Measurements from ENCODE around the gene FAM193A.
"Not testable (repeated sequence)": the region's sequence is repeated elsewhere in the genome, so short reads cannot be mapped to it uniquely, and the experiment has no call there.

Gene FAM193A

DNA sequence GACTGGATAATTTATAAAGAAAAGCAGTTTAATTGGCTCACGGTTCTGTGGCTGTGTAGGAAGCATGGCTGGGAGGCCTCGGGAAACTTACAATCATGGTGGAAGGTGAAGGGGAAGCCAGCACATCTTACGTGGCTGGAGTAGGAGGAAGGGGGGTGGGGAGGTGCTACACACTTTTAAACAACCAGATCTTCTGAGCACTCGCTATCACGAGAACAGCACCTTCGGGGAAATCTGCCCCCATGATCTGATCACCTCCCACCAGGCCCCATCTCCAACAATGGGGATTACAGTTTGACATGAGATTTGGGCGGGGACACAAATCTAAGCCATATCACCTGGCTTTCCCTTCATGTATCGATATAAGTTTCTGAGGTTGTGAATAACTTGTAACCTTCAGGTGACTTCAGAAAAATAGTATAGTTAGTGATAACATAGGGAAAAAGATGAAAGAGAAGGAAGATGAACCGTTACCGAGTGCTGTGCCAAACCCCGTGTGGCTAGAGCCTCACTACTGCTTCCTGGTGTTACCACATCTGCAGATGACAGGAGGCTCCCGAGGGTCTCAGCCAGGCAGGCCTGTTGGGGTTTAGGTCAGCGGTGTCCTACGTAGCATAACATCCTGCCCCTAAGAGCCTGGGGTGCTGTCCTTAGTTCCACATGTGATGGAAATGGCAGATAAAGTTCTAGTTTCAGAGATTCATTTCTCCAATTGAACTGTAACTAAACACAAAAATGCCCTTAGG, 116.1 kb downstream of the FAM193A start:
- Histone ChIP-seq H3K27me3 (ENCODE audit: control insufficient read depth, insufficient read depth, low read length) (no peaks in the 10 kb centered on the region), H3K4me3 (ENCODE audit: low read depth, low read length) (no peak overlapping the region), H3K4me1 (ENCODE audit: control insufficient read depth, insufficient read depth, low read length) (no peaks in the 10 kb centered on the region), H3K9me3 (ENCODE audit: control insufficient read depth, insufficient read depth, low read depth, low read length) (no peaks in the 10 kb centered on the region), H3K9ac (ENCODE audit: low read length) (no peak overlapping the region), H3K36me3 (ENCODE audit: control insufficient read depth, insufficient read depth, low read length) (peaks cover 53% of the 10 kb centered on the region), H3K27ac (ENCODE audit: low read depth, low read length) (no peak overlapping the region)

- H3K9me3 ChIP-seq (ENCODE audit: control insufficient read depth, insufficient read depth, low read depth, low read length): no peaks in the 10 kb centered on the region
Measured at GRCh38 chr4:2660596-2661211, 124.3 kb downstream of the FAM193A start.

DNA sequence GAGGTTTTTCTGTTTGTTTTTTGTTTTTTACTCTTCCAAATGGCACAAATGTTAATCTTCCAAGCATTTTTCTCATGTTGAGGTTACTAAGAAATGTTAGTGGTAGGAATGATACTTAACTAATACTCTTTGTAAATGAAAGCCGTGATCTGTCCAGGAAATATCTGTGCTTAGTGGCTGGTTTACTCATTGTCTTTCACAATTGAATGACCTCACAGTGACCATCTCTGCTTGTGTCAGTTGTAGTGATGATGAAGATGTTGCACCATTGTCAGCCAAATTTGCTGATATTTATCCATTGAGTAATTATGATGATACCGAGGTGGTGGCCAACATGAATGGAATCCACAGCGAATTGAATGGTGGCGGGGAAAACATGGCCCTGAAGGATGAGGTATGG, 126.2 kb downstream of the FAM193A start:
- H3K27ac ChIP-seq (ENCODE audit: low read depth, low read length): no peak overlapping the region
- H3K4me1 ChIP-seq (ENCODE audit: control insufficient read depth, insufficient read depth, low read length): no peaks in the 10 kb centered on the region

More at GRCh38 chr4:2660596-2661211, 124.3 kb downstream of the FAM193A start:
- no peak overlapping the region for H3K9ac ChIP-seq (ENCODE audit: low read length)
- peaks cover 74% of the 10 kb centered on the region for H3K36me3 ChIP-seq (ENCODE audit: control insufficient read depth, insufficient read depth, low read length)
- no peak overlapping the region for H3K4me3 ChIP-seq (ENCODE audit: low read depth, low read length)
- H3K27me3 ChIP-seq (ENCODE audit: control insufficient read depth, insufficient read depth, low read length): no peaks in the 10 kb centered on the region
- H3K4me1 ChIP-seq (ENCODE audit: control insufficient read depth, insufficient read depth, low read length): no peaks in the 10 kb centered on the region
- H3K27ac ChIP-seq (ENCODE audit: low read depth, low read length): no peak overlapping the region

GRCh38 chr4:2663275-2663674, 126.8 kb downstream of the FAM193A start:
- Histone ChIP-seq H3K36me3 (ENCODE audit: control insufficient read depth, insufficient read depth, low read length) (peaks cover 65% of the 10 kb centered on the region), H3K9me3 (ENCODE audit: control insufficient read depth, insufficient read depth, low read depth, low read length) (no peaks in the 10 kb centered on the region), H3K4me3 (ENCODE audit: low read depth, low read length) (no peak overlapping the region), H3K27ac (ENCODE audit: low read depth, low read length) (no peak overlapping the region), H3K27me3 (ENCODE audit: control insufficient read depth, insufficient read depth, low read length) (no peaks in the 10 kb centered on the region), H3K9ac (ENCODE audit: low read length) (no peak overlapping the region), H3K4me1 (ENCODE audit: control insufficient read depth, insufficient read depth, low read length) (no peaks in the 10 kb centered on the region)

More for the DNA sequence above, 126.2 kb downstream of the FAM193A start:
- Histone ChIP-seq H3K36me3 (ENCODE audit: control insufficient read depth, insufficient read depth, low read length) (peaks cover 72% of the 10 kb centered on the region), H3K9ac (ENCODE audit: low read length) (no peak overlapping the region), H3K9me3 (ENCODE audit: control insufficient read depth, insufficient read depth, low read depth, low read length) (no peaks in the 10 kb centered on the region), H3K27me3 (ENCODE audit: control insufficient read depth, insufficient read depth, low read length) (no peaks in the 10 kb centered on the region), H3K4me3 (ENCODE audit: low read depth, low read length) (no peak overlapping the region)

DNA sequence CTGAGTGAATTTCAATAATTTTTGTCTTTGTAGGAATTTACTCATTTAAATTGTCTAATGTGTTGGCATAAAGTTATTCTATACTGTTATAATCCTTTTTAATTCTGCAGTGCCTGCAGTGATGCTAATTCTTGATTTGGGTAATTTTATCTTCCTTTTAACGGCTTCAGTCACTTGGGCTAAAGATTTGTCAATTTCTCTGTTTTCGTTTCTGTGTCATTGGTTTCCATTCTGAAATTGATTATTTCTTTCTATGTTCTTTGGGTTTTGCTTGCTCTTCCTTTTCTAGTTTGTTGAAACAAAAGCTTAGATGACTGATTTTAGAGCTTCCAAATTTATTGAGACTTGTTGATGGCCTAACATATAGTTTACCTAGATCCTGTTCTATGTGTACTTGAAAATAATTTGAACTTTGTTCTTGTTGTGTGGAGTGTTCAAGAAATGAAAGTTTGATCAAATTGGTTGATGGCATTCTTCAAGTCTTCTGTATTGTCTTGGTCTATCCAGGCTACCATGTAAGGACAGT, 130.3 kb downstream of the FAM193A start:
- H3K27me3 ChIP-seq (ENCODE audit: control insufficient read depth, insufficient read depth, low read length): no peaks in the 10 kb centered on the region
- H3K4me1 ChIP-seq (ENCODE audit: control insufficient read depth, insufficient read depth, low read length): peaks cover 6% of the 10 kb centered on the region; the same call in 1 of the 2 replicates
- peaks cover 54% of the 10 kb centered on the region for H3K36me3 ChIP-seq (ENCODE audit: control insufficient read depth, insufficient read depth, low read length)
- no peaks in the 10 kb centered on the region for H3K9me3 ChIP-seq (ENCODE audit: control insufficient read depth, insufficient read depth, low read depth, low read length)
- H3K9ac ChIP-seq (ENCODE audit: low read length): no peak overlapping the region
- no peak overlapping the region for H3K4me3 ChIP-seq (ENCODE audit: low read depth, low read length)
- H3K27ac ChIP-seq (ENCODE audit: low read depth, low read length): no peak overlapping the region

DNA sequence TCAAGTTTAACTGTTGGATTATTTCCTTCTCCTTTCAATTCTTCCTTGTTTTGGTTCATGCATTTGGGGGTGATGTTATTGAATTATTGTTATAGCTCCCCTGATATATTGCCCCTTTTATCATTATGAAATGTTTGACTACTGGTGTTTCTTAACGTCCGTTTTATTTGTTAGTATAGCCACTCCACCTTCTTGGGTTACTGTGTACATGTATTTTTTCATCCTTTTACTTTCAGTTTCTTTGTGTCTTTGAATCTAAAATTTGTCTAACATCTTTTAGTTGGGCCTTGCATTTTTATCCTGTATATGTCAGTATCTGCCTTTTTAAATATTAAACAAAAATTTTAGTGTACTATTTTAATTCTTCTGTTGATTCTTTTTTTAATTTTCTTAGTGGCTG, 131.0 kb downstream of the FAM193A start:
- peaks cover 57% of the 10 kb centered on the region for H3K36me3 ChIP-seq (ENCODE audit: control insufficient read depth, insufficient read depth, low read length)
- no peak overlapping the region for H3K4me3 ChIP-seq (ENCODE audit: low read depth, low read length)

GRCh38 chr4:2671267-2671895, 134.9 kb downstream of the FAM193A start:
- H3K9ac ChIP-seq (ENCODE audit: low read length): no peak overlapping the region
- H3K4me1 ChIP-seq (ENCODE audit: control insufficient read depth, insufficient read depth, low read length): peaks cover 6% of the 10 kb centered on the region; the same call in 1 of the 2 replicates
- H3K27me3 ChIP-seq (ENCODE audit: control insufficient read depth, insufficient read depth, low read length): no peaks in the 10 kb centered on the region
- H3K27ac ChIP-seq (ENCODE audit: low read depth, low read length): no peak overlapping the region
- peaks cover 64% of the 10 kb centered on the region for H3K36me3 ChIP-seq (ENCODE audit: control insufficient read depth, insufficient read depth, low read length)
- no peaks in the 10 kb centered on the region for H3K9me3 ChIP-seq (ENCODE audit: control insufficient read depth, insufficient read depth, low read depth, low read length)
- H3K4me3 ChIP-seq (ENCODE audit: low read depth, low read length): no peak overlapping the region

More for the DNA sequence above, 131.0 kb downstream of the FAM193A start:
- Histone ChIP-seq H3K9ac (ENCODE audit: low read length) (no peak overlapping the region), H3K27ac (ENCODE audit: low read depth, low read length) (no peak overlapping the region), H3K9me3 (ENCODE audit: control insufficient read depth, insufficient read depth, low read depth, low read length) (no peaks in the 10 kb centered on the region), H3K27me3 (ENCODE audit: control insufficient read depth, insufficient read depth, low read length) (no peaks in the 10 kb centered on the region), H3K4me1 (ENCODE audit: control insufficient read depth, insufficient read depth, low read length) (peaks cover 6% of the 10 kb centered on the region; the same call in 1 of the 2 replicates)

DNA sequence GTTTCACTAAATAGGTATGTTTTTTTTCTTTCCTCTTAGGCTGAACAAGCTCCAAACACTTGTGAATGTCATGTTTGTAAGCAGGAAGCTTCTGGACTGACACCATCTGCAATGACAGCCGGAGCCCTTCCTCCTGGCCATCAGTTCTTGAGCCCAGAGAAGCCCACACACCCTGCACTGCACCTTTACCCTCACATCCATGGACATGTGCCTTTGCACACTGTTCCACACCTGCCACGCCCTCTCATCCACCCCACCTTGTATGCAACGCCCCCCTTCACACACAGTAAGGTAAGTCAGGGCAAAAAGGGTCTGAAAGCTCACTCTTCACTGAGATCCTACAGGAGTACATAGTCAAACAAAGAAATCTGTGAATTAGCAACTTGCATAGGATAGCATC, 135.6 kb downstream of the FAM193A start:
- H3K36me3 ChIP-seq (ENCODE audit: control insufficient read depth, insufficient read depth, low read length): peaks cover 66% of the 10 kb centered on the region
- no peaks in the 10 kb centered on the region for H3K9me3 ChIP-seq (ENCODE audit: control insufficient read depth, insufficient read depth, low read depth, low read length)
- no peak overlapping the region for H3K9ac ChIP-seq (ENCODE audit: low read length)
- no peak overlapping the region for H3K27ac ChIP-seq (ENCODE audit: low read depth, low read length)
- H3K27me3 ChIP-seq (ENCODE audit: control insufficient read depth, insufficient read depth, low read length): no peaks in the 10 kb centered on the region
- peaks cover 6% of the 10 kb centered on the region; the same call in 1 of the 2 replicates for H3K4me1 ChIP-seq (ENCODE audit: control insufficient read depth, insufficient read depth, low read length)
- H3K4me3 ChIP-seq (ENCODE audit: low read depth, low read length): no peak overlapping the region

GRCh38 chr4:2672700-2673099, 136.3 kb downstream of the FAM193A start:
- Histone ChIP-seq H3K9me3 (ENCODE audit: control insufficient read depth, insufficient read depth, low read depth, low read length) (no peaks in the 10 kb centered on the region), H3K27me3 (ENCODE audit: control insufficient read depth, insufficient read depth, low read length) (no peaks in the 10 kb centered on the region), H3K4me3 (ENCODE audit: low read depth, low read length) (no peak overlapping the region), H3K4me1 (ENCODE audit: control insufficient read depth, insufficient read depth, low read length) (peaks cover 6% of the 10 kb centered on the region; the same call in 1 of the 2 replicates), H3K27ac (ENCODE audit: low read depth, low read length) (no peak overlapping the region), H3K9ac (ENCODE audit: low read length) (no peak overlapping the region), H3K36me3 (ENCODE audit: control insufficient read depth, insufficient read depth, low read length) (peaks cover 67% of the 10 kb centered on the region)

DNA sequence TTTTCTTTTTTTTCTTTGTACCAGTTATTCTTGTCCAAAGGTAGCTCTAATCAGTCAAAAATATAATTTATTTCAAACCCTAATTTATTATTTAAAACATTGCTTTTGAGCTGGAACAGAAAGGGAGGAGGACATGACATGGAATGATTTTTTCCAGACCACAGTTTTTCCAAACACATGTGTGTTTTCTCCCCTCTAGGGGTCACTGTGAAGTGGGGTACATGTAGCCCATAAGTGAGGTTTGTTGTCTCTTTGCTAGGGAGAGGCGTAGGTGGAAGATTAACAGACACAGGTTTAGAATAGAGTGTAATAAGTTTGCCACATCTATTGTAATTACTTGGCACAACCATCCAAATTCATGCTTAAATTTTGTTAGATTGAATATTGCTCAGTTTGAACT, 136.7 kb downstream of the FAM193A start:
- H3K27ac ChIP-seq (ENCODE audit: low read depth, low read length): no peak overlapping the region
- H3K36me3 ChIP-seq (ENCODE audit: control insufficient read depth, insufficient read depth, low read length): peaks cover 67% of the 10 kb centered on the region
- H3K27me3 ChIP-seq (ENCODE audit: control insufficient read depth, insufficient read depth, low read length): no peaks in the 10 kb centered on the region
- no peak overlapping the region for H3K9ac ChIP-seq (ENCODE audit: low read length)
- H3K4me1 ChIP-seq (ENCODE audit: control insufficient read depth, insufficient read depth, low read length): peaks cover 6% of the 10 kb centered on the region; the same call in 1 of the 2 replicates
- no peaks in the 10 kb centered on the region for H3K9me3 ChIP-seq (ENCODE audit: control insufficient read depth, insufficient read depth, low read depth, low read length)
- no peak overlapping the region for H3K4me3 ChIP-seq (ENCODE audit: low read depth, low read length)

- peaks cover 38% of the 10 kb centered on the region for H3K36me3 ChIP-seq (ENCODE audit: control insufficient read depth, insufficient read depth, low read length)
Measured at GRCh38 chr4:2679762-2680161, 143.3 kb downstream of the FAM193A start.

More at GRCh38 chr4:2679762-2680161, 143.3 kb downstream of the FAM193A start:
- H3K27ac ChIP-seq (ENCODE audit: low read depth, low read length); H3K4me3 ChIP-seq (ENCODE audit: low read depth, low read length); H3K9me3 ChIP-seq (ENCODE audit: control insufficient read depth, insufficient read depth, low read depth, low read length); H3K9ac ChIP-seq (ENCODE audit: low read length); H3K27me3 ChIP-seq (ENCODE audit: control insufficient read depth, insufficient read depth, low read length); H3K4me1 ChIP-seq (ENCODE audit: control insufficient read depth, insufficient read depth, low read length): not testable (repeated sequence)

Data from HUES6 (cell line).